DOHH2 (cell line): ENCODE results near the gene RAB17.

Experiments used
- H3F3A ChIP-seq: fragments of 200-600 bp; sonication (generic), shearing (Covaris generic); 2 replicates; pipeline ENCODE4 v1.6.0; 2016; ENCODE audit warnings: antibody characterized with exemption, mild to moderate bottlenecking; ENCODE audit not compliant: control insufficient read depth, insufficient read depth
- H3K27ac ChIP-seq: fragments of 200-600 bp; sonication (generic); 2 replicates; pipeline ENCODE4 v1.5.1; 2014; ENCODE audit warnings: low read depth, mild to moderate bottlenecking, low read length, moderate library complexity
- H3K27me3 ChIP-seq: fragments of 200-600 bp; sonication (generic); 2 replicates; pipeline ENCODE4 v1.6.1; 2014; ENCODE audit warnings: mild to moderate bottlenecking, low read length, mixed read lengths; ENCODE audit not compliant: control insufficient read depth
- H3K36me3 ChIP-seq: fragments of 200-600 bp; sonication (generic); 2 replicates; pipeline ENCODE4 v1.6.1; 2014; ENCODE audit warnings: mild to moderate bottlenecking, low read length, moderate library complexity, mixed read lengths; ENCODE audit not compliant: control insufficient read depth
- H3K4me1 ChIP-seq: fragments of 200-600 bp; sonication (generic); 2 replicates; pipeline ENCODE4 v1.6.1; 2014; ENCODE audit warnings: mild to moderate bottlenecking, low read length, mixed read lengths; ENCODE audit not compliant: control insufficient read depth
- H3K4me2 ChIP-seq: fragments of 200-600 bp; sonication (generic); 2 replicates; pipeline ENCODE4 v1.6.0; 2014; ENCODE audit warnings: mild to moderate bottlenecking, low read length, moderate library complexity
- H3K4me3 ChIP-seq: fragments of 200-600 bp; sonication (generic); 2 replicates; pipeline ENCODE4 v1.5.1; 2014; ENCODE audit warnings: mild to moderate bottlenecking, low read length, mixed read lengths
- H3K79me2 ChIP-seq: fragments of 200-600 bp; sonication (generic); 2 replicates; pipeline ENCODE4 v1.6.1; 2014; ENCODE audit warnings: mild to moderate bottlenecking, low read length, mixed read lengths; ENCODE audit not compliant: control insufficient read depth
- H3K9me2 ChIP-seq: fragments of 200-600 bp; sonication (generic); replicated peaks from 2 replicates; pipeline ENCODE4 v1.6.1; 2014; ENCODE audit warnings: mild to moderate bottlenecking, low read length, mixed read lengths; ENCODE audit not compliant: control insufficient read depth
- H3K9me3 ChIP-seq: fragments of 200-600 bp; sonication (generic); 2 replicates; pipeline ENCODE4 v1.6.1; 2014; ENCODE audit warnings: antibody characterized with exemption, low read length, mixed read lengths; ENCODE audit not compliant: control insufficient read depth, insufficient read depth
- H4K20me1 ChIP-seq: fragments of 200-600 bp; sonication (generic); 2 replicates; pipeline ENCODE4 v1.6.0; 2014; ENCODE audit warnings: low read depth, mild to moderate bottlenecking, antibody characterized with exemption, low read length, moderate library complexity; ENCODE audit not compliant: control insufficient read depth, insufficient read depth
- CTCF ChIP-seq: fragments of 200-600 bp; sonication (generic); IDR thresholded peaks from one replicate; pipeline ENCODE4 v1.5.1; 2014; ENCODE audit warnings: antibody characterized with exemption, mild to moderate bottlenecking, low read depth, low read length; ENCODE audit not compliant: poor library complexity, severe bottlenecking
- EZH2phosphoT487 ChIP-seq: fragments of 200-600 bp; sonication (generic); IDR thresholded peaks from 2 replicates; pipeline ENCODE4 v1.6.1; 2017; ENCODE audit warnings: borderline replicate concordance, mild to moderate bottlenecking, antibody characterized with exemption, low read length, moderate library complexity, mixed read lengths

Gene RAB17

GRCh38 chr2:237568121-237568660, 22.3 kb downstream of the RAB17 start:
- Histone ChIP-seq H3F3A (no peaks in the 10 kb centered on the region), H3K27ac (no peak overlapping the region), H3K36me3 (no peaks in the 10 kb centered on the region), H3K9me2 (no peaks in the 10 kb centered on the region), H4K20me1 (no peaks in the 10 kb centered on the region), H3K4me3 (no peak overlapping the region), H3K4me1 (no peaks in the 10 kb centered on the region), H3K79me2 (no peaks in the 10 kb centered on the region), H3K4me2 (no peak overlapping the region), H3K27me3 (0 out of 2 replicates have a peak, but pooled peaks cover 3% of the 10 kb centered on the region), H3K9me3 (no peaks in the 10 kb centered on the region; the same call in 1 of the 2 replicates)
- no peak for TF ChIP-seq EZH2phosphoT487
- no peak for TF ChIP-seq CTCF

GRCh38 chr2:237567276-237568029, 23.1 kb downstream of the RAB17 start:
- Histone ChIP-seq H3K27ac (no peak overlapping the region), H4K20me1 (no peaks in the 10 kb centered on the region), H3K9me2 (no peaks in the 10 kb centered on the region), H3K9me3 (no peaks in the 10 kb centered on the region; the same call in 1 of the 2 replicates), H3K79me2 (no peaks in the 10 kb centered on the region), H3K36me3 (no peaks in the 10 kb centered on the region), H3F3A (no peaks in the 10 kb centered on the region), H3K4me1 (no peaks in the 10 kb centered on the region), H3K27me3 (0 out of 2 replicates have a peak, but pooled peaks cover under 1% of the 10 kb centered on the region), H3K4me3 (no peak overlapping the region), H3K4me2 (no peak overlapping the region)
- no peak for TF ChIP-seq EZH2phosphoT487
- no peak for TF ChIP-seq CTCF

- H3K4me3 ChIP-seq = no peak within 1 kb of the TSS
- H3K36me3 ChIP-seq = no peaks in the 10 kb centered on the region
- H3K27me3 ChIP-seq = no peaks in the 10 kb centered on the region
- H3K9me3 ChIP-seq = no peaks in the 10 kb centered on the region; the same call in 1 of the 2 replicates
- H3K4me2 ChIP-seq = no peak within 1 kb of the TSS
- H4K20me1 ChIP-seq = no peaks in the 10 kb centered on the region
- H3K9me2 ChIP-seq = no peaks in the 10 kb centered on the region
- no peaks in the 10 kb centered on the region for H3K4me1 ChIP-seq
- no peak for TF ChIP-seq CTCF
- no peak for TF ChIP-seq EZH2phosphoT487
- no peaks in the 10 kb centered on the region for H3F3A ChIP-seq
- H3K27ac ChIP-seq = no peak within 1 kb of the TSS
- H3K79me2 ChIP-seq = no peaks in the 10 kb centered on the region
Measured at GRCh38 chr2:237566401-237567235, 23.9 kb downstream of the RAB17 start, which contains the start of gene PRLH. TSS of gene PRLH (plus strand) at chr2:237566574. CDS start at chr2:237566574, 0 bp downstream.
